GM12873 (cell line): ENCODE results near the gene CHD9.

ENCODE experiments used
- TF ChIP-seq, protein P1 (sequence below): IDR thresholded peaks from 2 replicates; pipeline ENCODE4 v1.5.1; 2012; ENCODE audit warnings: low read depth, mild to moderate bottlenecking, moderate library complexity, low read length, control low read depth; ENCODE audit not compliant: insufficient read depth; ENCODE audit errors: missing control alignments

CHD9 gene

DNA sequence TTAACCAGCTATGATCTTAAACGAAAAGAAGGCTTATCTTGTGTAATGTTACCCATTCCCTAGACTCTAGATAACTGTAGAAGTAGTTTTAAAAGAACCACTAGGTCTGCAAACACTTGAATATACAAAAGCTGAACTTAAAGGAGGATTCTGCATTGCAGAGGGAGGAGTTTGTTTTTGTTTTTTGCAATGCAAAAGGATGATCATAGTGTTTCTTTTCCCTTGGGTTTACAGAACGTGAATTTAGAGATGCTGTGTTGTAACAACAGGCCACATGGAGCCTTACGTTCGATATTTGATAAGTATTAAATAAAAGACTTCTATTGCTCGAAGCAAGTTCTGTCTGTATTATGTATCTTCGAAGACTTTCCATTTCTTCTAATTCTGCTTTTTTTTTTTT lies 77.6 kb downstream of the CHD9 start:
- TF ChIP-seq, protein P1, sequence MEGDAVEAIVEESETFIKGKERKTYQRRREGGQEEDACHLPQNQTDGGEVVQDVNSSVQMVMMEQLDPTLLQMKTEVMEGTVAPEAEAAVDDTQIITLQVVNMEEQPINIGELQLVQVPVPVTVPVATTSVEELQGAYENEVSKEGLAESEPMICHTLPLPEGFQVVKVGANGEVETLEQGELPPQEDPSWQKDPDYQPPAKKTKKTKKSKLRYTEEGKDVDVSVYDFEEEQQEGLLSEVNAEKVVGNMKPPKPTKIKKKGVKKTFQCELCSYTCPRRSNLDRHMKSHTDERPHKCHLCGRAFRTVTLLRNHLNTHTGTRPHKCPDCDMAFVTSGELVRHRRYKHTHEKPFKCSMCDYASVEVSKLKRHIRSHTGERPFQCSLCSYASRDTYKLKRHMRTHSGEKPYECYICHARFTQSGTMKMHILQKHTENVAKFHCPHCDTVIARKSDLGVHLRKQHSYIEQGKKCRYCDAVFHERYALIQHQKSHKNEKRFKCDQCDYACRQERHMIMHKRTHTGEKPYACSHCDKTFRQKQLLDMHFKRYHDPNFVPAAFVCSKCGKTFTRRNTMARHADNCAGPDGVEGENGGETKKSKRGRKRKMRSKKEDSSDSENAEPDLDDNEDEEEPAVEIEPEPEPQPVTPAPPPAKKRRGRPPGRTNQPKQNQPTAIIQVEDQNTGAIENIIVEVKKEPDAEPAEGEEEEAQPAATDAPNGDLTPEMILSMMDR: no peak

DNA sequence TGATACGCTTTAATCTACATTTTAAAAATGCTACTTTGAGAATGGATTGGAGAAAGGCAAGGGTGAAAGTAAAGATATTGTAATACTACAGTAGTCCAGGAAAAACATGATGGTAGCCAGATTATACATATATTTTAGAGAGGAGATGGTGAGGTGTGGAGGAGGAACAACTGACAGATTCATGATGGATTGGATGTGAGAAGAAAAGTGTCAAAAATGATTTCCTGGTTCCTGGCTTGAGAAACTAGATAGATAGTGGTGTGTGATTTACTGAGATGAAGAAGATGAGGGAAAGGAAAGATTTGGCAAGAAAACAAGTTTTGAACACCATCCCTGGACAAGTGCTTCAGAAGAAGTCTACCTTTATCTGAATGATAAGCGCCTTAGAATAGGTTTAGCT lies 80.5 kb downstream of the CHD9 start:
- TF ChIP-seq, protein P1: no peak

DNA sequence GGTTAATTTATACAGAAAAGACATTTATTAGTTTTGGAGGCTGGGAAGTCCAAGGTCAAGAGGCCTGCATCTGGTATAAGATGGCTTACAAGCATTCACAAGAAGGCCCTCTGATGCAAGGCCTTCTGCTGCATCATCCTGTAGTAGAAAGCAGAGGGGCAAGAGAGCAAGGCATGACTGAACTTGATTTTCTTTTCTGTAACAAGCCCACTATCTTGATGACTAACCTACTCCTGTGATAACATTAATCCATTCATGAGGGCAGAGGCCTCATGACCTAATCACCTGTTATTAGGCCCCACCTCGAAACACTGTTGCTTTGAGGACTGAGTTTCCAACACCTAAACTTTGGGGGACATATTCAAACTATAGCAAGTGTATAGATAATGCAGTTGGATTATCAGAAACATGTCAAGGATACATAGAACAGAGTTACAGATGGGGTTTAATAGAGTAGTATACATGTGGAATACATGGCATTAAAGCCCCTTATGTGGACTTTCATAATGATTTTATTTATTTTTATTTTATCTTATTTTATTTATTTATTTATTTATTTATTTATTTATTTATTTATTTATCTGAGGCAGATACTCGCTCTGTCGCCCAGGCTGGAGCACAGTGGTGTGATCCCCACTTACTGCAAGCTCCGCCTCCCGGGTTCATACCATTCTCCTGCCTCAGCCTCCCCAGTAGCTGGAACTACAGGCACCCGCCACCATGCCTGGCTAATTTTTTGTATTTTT lies 88.2 kb downstream of the CHD9 start:
- TF ChIP-seq, protein P1: no peak

DNA sequence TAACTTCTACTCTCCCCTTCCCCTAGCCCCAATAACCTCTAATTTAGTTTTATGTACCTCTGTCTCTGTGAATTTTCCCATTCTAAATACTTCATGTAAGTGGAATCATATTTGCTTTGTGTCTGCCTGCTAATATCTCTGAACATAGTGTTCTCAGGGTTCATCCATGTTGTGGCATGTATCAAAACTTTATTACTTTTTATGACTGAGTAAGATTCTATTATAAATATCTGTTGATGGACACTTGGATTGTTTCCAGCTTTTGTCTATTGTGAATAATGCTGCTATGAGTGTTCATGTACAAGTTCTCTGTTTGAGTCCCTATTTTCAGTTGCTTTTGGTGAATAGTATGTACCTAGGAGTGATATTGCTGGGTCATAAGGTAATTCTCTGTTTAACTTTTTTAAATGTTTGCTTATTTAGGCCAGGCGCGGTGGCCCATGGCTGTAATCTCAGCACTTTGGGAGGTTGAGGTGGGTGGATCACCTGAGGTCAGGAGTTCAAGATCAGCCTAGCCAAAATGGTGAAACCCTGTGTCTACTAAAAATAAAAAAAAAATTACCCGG lies 92.8 kb downstream of the CHD9 start:
- TF ChIP-seq, protein P1: no peak

DNA sequence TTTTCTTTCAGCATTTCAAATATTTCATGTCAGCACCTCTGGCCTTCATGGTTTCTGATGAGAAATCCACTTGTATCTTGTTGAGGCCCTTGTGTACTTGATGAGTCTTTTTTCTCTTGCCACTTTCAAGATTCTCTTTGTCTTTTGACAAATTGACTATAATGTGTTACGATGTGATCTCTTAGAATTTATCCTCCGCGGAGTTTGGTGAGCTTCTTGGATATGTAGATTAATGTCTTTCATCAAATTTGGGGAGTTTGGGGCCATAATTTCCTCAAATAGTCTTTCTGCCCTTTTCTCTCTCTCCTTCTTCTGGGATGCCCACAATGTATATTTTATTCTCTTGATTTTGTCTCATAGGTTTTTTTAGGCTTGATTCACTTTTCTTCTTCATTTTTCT lies 96.0 kb downstream of the CHD9 start:
- TF ChIP-seq, protein P1: no peak

DNA sequence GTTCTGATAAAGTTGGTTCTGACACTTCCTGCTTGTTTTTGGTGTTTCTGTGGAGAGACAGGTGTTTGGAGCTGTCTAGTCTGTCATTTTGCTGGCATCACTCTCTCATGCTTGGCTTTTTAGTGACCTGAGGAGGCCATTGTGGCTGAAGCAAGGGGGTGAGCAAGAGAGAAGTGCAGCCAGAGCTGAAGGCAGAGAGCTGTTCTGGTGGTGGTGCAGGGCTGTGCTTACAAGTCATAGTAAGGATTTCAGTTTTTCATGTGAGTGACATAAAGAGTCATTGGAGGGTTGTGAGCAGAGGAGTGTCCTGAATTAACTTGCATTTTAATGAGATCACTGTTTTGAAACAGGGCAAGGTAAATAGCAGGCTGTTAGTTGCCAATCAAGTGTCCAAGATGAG lies 97.5 kb downstream of the CHD9 start:
- TF ChIP-seq, protein P1: no peak

DNA sequence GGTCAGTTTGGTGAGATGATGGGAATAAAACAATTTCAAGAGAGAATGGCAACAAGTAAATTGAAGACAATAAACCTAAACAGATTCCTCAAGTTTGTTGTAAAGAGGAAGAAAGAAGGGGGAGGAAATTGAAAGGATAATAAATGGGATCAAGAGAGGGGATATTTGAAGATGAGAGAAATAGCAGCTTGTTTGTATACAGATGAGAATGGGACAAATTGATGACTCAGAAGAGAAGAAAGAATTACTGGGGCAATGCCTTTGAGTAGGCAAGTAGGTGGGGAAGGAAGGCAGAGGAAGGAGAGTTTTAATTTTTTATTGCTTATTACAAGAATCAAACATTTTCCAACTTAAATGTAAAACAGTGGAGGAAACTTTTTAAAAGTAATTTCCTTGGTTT lies 98.3 kb downstream of the CHD9 start:
- TF ChIP-seq, protein P1: no peak
